Activated T-helper 1 cell treated with anti-CD3 and anti-CD28 coated beads, Interleukin-2, amount 50 U/mL, for 16 hours (primary cell): ENCODE measurements around the gene REXO5.

Experiments used
- DNase-seq, 2 donors: peaks; one replicate each; pipeline ENCODE4 v3.0.0-alpha.2; 2020; ENCODE audit warnings: low read depth in 1 of 2, low spot score in 1 of 2

REXO5 gene

GRCh38 chr16:20871258-20871657 is 64.9 kb downstream of the REXO5 start:
- DNase-seq = no peak

GRCh38 chr16:20871941-20872815 is 65.9 kb downstream of the REXO5 start:
- DNase-seq = no peak

GRCh38 chr16:20873331-20873730 is 67.0 kb downstream of the REXO5 start:
- no peak for DNase-seq

GRCh38 chr16:20874088-20874581 is 67.8 kb downstream of the REXO5 start:
- no peak for DNase-seq

GRCh38 chr16:20875355-20875650 is 69.0 kb downstream of the REXO5 start:
- no peak for DNase-seq

- DNase-seq = no peak
These were observed 72.4 kb downstream of the REXO5 start for GRCh38 chr16:20878682-20879147.

GRCh38 chr16:20879175-20880040 is 73.1 kb downstream of the REXO5 start:
- no peak for DNase-seq

GRCh38 chr16:20880867-20881502 is 74.7 kb downstream of the REXO5 start:
- no peak for DNase-seq

- DNase-seq = no peak
These were observed 75.2 kb downstream of the REXO5 start for GRCh38 chr16:20881503-20881878.

- DNase-seq = no peak
These were observed 77.4 kb downstream of the REXO5 start for GRCh38 chr16:20883554-20884239.

GRCh38 chr16:20884240-20884556 is 77.9 kb downstream of the REXO5 start:
- no peak for DNase-seq

- no peak for DNase-seq
These were observed 80.0 kb downstream of the REXO5 start for GRCh38 chr16:20886320-20886719.

GRCh38 chr16:20887207-20887606 is 80.9 kb downstream of the REXO5 start:
- no peak for DNase-seq

- no peak for DNase-seq
These were observed 83.4 kb downstream of the REXO5 start for GRCh38 chr16:20889625-20890275.

- DNase-seq = no peak
These were observed 88.1 kb downstream of the REXO5 start for GRCh38 chr16:20894388-20894787.

- DNase-seq = no peak
These were observed 91.0 kb downstream of the REXO5 start for GRCh38 chr16:20897253-20897897.

- DNase-seq = no peak
These were observed 91.6 kb downstream of the REXO5 start for GRCh38 chr16:20897922-20898321.

- no peak for DNase-seq
These were observed 92.7 kb downstream of the REXO5 start for GRCh38 chr16:20899071-20899470.
